Stimulated activated CD4-positive, alpha-beta T cell treated with anti-CD3 and anti-CD28 coated beads, Interleukin-1b, Interleukin-23, amount 100 ng/mL, for 48 hours (primary cell): ENCODE data around the gene TIGAR.
A peak's percentile ranks its signal among the peaks of the same experiment; 100 is the strongest.

Experiments
- DNase-seq: peaks from one replicate; pipeline ENCODE4 v3.0.0-alpha.2; 2020

Gene TIGAR, protein sequence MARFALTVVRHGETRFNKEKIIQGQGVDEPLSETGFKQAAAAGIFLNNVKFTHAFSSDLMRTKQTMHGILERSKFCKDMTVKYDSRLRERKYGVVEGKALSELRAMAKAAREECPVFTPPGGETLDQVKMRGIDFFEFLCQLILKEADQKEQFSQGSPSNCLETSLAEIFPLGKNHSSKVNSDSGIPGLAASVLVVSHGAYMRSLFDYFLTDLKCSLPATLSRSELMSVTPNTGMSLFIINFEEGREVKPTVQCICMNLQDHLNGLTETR

DNA sequence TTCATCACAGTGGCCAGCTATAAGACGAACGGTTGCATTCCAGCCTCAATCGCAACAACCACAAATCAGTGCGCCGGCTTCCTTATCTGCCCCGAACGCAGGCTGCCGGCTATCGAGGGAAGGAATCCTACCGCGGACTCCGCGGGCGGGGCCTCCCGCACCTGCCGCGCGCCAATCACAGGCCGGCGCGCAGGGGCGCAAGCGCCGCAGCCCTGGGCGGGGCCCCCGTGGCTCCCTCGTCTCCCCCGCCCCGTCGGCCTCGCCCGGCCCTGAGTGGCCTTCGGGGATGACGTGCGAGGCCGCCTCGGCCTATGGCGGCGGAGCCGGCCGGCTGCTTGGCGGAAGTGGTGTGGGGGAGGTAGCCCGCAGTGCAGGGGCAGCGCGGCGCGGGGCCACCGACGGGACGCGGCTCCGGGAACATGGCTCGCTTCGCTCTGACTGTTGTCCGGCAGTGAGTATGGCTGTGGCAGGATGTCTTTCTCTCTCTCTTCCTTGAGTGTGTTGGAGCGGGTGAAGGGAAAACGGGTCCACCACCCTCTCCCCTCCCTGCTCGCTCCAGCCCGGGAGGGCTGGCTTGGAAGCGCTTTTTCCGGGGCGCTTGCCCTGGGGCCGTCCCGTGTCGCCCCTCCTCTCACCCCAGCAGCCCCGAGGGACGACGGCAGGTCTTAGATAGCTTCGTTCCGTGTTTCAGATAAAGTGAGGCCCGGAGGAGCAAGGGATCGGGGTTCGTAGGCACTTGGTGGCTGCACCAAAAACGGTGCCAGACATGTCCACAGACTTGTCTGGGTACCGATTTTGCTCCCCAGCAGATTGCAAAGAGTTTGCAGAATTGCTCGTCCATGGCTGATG lies at the start of gene TIGAR:
Gene TIGAR (plus strand): TSS at position 361 of the 849 bp plus-strand sequence. CDS start 59 bp downstream, at position 420.
- peak; percentile 90 for DNase-seq

- peak; percentile 93 for DNase-seq
Measured at GRCh38 chr12:4271717-4272423, 49.1 kb upstream of the TIGAR start.

- peak; percentile 80 for DNase-seq
Measured at GRCh38 chr12:4272424-4273272, 48.4 kb upstream of the TIGAR start.

- no peak for DNase-seq
Measured at GRCh38 chr12:4273273-4273651, 47.8 kb upstream of the TIGAR start.

DNA sequence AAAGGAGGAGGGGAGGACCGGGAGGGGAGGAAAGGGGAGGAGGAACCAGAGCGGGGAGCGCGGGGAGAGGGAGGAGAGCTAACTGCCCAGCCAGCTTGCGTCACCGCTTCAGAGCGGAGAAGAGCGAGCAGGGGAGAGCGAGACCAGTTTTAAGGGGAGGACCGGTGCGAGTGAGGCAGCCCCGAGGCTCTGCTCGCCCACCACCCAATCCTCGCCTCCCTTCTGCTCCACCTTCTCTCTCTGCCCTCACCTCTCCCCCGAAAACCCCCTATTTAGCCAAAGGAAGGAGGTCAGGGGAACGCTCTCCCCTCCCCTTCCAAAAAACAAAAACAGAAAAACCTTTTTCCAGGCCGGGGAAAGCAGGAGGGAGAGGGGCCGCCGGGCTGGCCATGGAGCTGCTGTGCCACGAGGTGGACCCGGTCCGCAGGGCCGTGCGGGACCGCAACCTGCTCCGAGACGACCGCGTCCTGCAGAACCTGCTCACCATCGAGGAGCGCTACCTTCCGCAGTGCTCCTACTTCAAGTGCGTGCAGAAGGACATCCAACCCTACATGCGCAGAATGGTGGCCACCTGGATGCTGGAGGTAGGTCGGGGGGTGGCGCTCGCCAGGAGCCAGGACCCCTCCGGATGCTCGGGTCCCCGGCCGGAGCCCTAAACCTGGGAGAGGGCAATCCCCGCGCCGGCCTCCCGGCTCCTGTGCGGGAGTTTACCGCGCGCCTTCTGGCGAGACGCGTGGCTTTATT lies 47.2 kb upstream of the TIGAR start, which contains the start of gene CCND2:
Gene CCND2 (plus strand): TSS at position 111 of the 744 bp plus-strand sequence. CDS start 279 bp downstream, at position 390.
- DNase-seq, result peak; percentile 86

- no peak for DNase-seq
Measured at GRCh38 chr12:4274396-4275015, 46.5 kb upstream of the TIGAR start.

DNA sequence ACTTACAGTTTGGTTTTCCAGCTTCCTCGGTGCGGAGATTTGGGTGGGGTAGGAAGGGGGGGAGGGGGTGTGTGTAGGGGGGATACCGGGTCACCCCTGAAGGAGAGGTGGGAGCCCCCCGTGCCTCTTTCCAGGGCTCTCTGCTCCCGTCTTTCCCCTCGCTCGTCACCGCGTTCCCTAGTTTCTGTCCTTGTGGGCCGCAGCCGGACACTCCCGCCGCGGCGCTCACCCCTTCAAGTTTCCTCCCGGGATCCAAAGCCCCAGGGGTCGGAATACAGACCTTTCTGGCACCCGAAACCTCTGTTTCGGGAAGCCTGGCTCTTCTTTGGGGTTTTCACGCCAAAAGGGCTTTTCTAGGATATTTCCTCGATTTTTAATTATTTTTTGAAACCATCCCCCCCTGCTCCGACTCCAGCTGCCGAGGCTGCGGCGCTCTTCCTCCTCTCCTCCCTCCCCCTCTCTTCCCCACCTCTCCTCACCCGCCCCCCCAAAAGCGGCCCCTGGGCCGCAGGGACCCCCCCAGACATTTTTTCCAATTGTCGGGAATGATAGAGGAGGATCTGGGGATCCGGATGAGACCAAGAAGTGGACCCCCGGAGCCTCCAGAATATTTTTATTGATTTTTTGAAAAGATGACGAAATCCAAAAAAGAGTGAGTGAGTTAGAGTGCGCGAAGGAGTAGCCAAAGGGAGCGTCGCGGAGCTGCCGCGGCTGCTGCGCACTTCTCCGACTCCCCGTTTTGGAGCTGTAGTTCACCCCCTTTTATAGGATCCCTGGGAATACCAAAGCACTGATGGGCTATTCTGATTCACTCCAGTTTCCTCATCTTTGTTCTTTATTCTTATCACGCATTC lies 45.8 kb upstream of the TIGAR start:
- DNase-seq, result no peak

DNA sequence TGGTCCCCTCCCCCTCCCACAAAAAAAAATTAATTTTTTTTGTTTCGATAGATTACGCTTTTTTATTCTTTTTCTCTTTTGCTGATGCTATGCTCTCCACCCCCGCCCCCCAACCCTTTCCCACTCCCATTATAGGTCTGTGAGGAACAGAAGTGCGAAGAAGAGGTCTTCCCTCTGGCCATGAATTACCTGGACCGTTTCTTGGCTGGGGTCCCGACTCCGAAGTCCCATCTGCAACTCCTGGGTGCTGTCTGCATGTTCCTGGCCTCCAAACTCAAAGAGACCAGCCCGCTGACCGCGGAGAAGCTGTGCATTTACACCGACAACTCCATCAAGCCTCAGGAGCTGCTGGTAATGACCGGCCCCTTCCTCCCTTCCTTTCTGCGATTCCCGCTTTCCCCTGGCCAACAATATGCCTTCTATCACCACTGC lies 45.1 kb upstream of the TIGAR start:
- DNase-seq, result no peak

GRCh38 chr12:4276524-4277204 lies 44.3 kb upstream of the TIGAR start:
- DNase-seq, result peak; percentile 90

- DNase-seq, result no peak
Measured at GRCh38 chr12:4277205-4277543, 43.8 kb upstream of the TIGAR start.

DNA sequence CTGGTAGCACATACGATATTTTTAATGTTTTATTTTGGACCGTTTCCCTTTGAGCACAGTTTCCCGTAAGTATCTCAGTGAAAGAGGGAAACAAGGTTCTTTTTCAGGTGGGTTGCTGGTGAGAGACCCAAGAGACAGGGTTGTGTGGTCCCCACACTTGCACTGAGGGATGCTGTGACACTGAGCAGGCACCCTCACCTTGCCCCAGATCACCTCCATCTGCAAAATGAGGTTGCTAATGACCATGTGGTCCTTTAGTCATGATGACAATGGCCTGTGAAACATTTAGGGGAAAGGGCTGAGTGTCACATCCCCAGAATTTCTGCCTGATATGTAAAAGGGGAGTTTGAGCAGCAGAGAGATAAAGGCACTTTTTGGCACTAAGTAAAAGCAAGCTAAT lies 43.2 kb upstream of the TIGAR start:
- DNase-seq, result no peak

- no peak for DNase-seq
Measured at GRCh38 chr12:4278329-4279197, 42.5 kb upstream of the TIGAR start.

GRCh38 chr12:4279198-4279690 lies 41.8 kb upstream of the TIGAR start:
- DNase-seq, result no peak

- DNase-seq, result no peak
Measured at GRCh38 chr12:4280351-4281163, 40.5 kb upstream of the TIGAR start.

DNA sequence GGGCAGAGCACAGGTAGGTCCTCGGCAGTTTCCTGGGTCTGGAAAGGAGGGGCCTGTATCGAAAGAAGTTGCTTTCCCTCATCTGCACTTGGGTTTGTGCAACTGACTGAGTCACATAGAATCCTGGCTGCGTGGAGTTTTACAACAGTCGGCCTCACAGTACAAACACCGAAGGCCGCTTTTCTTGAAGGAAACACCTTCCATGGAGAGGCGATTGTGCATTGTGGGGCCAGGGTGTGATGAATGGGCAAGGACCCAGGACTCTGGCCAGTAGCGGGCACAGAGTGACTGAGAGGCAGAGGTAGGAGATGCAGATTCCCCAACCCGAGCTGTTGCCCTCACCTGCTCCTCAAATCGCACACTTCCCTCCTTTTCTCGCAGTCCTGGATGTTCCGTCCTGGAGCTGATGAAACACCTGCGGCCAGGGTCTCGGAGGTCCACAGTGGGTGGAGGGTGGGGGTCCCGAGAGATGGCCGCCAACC lies 39.8 kb upstream of the TIGAR start:
- DNase-seq, result no peak

GRCh38 chr12:4282103-4282891 lies 38.7 kb upstream of the TIGAR start:
- DNase-seq, result no peak
